Measurements from ENCODE around the gene ATP13A5.

DNA sequence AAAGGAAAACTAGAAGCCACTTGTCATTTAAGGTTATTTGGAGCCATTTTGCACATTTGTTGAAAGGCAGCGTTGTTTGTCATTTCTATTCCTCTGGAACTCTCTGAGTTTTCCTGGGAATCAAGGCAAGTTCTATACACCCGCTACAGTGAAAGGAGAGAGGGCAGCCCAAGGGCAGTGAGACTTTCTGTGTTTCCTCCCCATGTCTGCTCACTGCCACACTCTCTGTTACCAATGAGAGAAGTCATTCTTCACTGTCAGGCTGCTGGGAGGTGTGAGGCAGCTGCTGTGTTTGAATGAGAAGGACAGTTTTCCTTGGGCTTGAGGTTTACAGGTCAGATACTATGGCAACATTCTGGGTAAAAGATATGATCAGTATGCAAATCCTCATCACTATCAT, 36.0 kb downstream of the ATP13A5 start:
- TF ChIP-seq, protein P1, sequence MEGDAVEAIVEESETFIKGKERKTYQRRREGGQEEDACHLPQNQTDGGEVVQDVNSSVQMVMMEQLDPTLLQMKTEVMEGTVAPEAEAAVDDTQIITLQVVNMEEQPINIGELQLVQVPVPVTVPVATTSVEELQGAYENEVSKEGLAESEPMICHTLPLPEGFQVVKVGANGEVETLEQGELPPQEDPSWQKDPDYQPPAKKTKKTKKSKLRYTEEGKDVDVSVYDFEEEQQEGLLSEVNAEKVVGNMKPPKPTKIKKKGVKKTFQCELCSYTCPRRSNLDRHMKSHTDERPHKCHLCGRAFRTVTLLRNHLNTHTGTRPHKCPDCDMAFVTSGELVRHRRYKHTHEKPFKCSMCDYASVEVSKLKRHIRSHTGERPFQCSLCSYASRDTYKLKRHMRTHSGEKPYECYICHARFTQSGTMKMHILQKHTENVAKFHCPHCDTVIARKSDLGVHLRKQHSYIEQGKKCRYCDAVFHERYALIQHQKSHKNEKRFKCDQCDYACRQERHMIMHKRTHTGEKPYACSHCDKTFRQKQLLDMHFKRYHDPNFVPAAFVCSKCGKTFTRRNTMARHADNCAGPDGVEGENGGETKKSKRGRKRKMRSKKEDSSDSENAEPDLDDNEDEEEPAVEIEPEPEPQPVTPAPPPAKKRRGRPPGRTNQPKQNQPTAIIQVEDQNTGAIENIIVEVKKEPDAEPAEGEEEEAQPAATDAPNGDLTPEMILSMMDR (IDR thresholded peaks at IDR 0.05) = no peak
- TF ChIP-seq POLR2A (IDR thresholded peaks at IDR 0.05) = no peak
